ENCODE results near the gene TMEM109.
A peak's percentile ranks its signal among the peaks of the same experiment; 100 is the strongest.

TMEM109 gene

GRCh38 chr11:60913793-60914632 lies at the start of gene TMEM109:
TMEM109 (plus strand) TSS chr11:60914158; CDS start chr11:60919694, 5,536 bp downstream.
- peak; percentile 80 for DNase-seq (ENCODE audit: low read depth, low spot score)

- no peak for DNase-seq (ENCODE audit: low read depth, low spot score)
These were observed 49.0 kb upstream of the TMEM109 start for GRCh38 chr11:60864856-60865513.

- no peak for DNase-seq (ENCODE audit: low read depth, low spot score)
These were observed 46.8 kb upstream of the TMEM109 start, which contains the start of gene ZP1 for GRCh38 chr11:60866911-60867870. ZP1 (plus strand) TSS chr11:60867542; CDS start chr11:60867562, 20 bp downstream.

GRCh38 chr11:60867871-60868681 lies 45.9 kb upstream of the TMEM109 start:
- no peak for DNase-seq (ENCODE audit: low read depth, low spot score)

- no peak for DNase-seq (ENCODE audit: low read depth, low spot score)
These were observed 45.1 kb upstream of the TMEM109 start for GRCh38 chr11:60868682-60869450.

GRCh38 chr11:60869451-60869825 lies 44.5 kb upstream of the TMEM109 start:
- no peak for DNase-seq (ENCODE audit: low read depth, low spot score)

GRCh38 chr11:60870276-60870675 lies 43.7 kb upstream of the TMEM109 start:
- no peak for DNase-seq (ENCODE audit: low read depth, low spot score)

- no peak for DNase-seq (ENCODE audit: low read depth, low spot score)
These were observed 43.1 kb upstream of the TMEM109 start for GRCh38 chr11:60870733-60871377.

GRCh38 chr11:60871378-60872061 lies 42.4 kb upstream of the TMEM109 start:
- DNase-seq (ENCODE audit: low read depth, low spot score): peak; percentile 80

GRCh38 chr11:60872124-60872960 lies 41.6 kb upstream of the TMEM109 start:
- DNase-seq (ENCODE audit: low read depth, low spot score): peak; percentile 88

- DNase-seq (ENCODE audit: low read depth, low spot score): peak; percentile 93
These were observed 40.9 kb upstream of the TMEM109 start for GRCh38 chr11:60872961-60873524.

- DNase-seq (ENCODE audit: low read depth, low spot score): no peak
These were observed 40.4 kb upstream of the TMEM109 start for GRCh38 chr11:60873533-60873932.

GRCh38 chr11:60874421-60875365 lies 39.3 kb upstream of the TMEM109 start:
- no peak for DNase-seq (ENCODE audit: low read depth, low spot score)

GRCh38 chr11:60875366-60876167 lies 38.4 kb upstream of the TMEM109 start:
- no peak for DNase-seq (ENCODE audit: low read depth, low spot score)

- DNase-seq (ENCODE audit: low read depth, low spot score): no peak
These were observed 37.8 kb upstream of the TMEM109 start for GRCh38 chr11:60876168-60876485.
